Osteoblast (primary cell): ENCODE measurements around the gene PGA4. TPM values are rescaled to one million over a fixed set of nuclear protein-coding genes. Genes with fewer than 3 reads are reported as not detected.

Experiments
- DNase-seq: peaks from one replicate; pipeline ENCODE4 v3.0.0; 2011; ENCODE audit warnings: low spot score, mixed read lengths; ENCODE audit not compliant: insufficient read length; ENCODE audit errors: missing footprints
- H2AFZ ChIP-seq: 2 replicates; pipeline ENCODE4 v1.6.0; 2011; ENCODE audit warnings: mild to moderate bottlenecking, low read length
- H3K27ac ChIP-seq: 2 replicates; pipeline ENCODE4 v1.5.1; 2011; ENCODE audit warnings: mild to moderate bottlenecking, low read depth, low read length, moderate library complexity
- H3K27me3 ChIP-seq: 2 replicates; pipeline ENCODE4 v1.6.0; 2012; ENCODE audit warnings: mild to moderate bottlenecking, control low read depth, inconsistent platforms, low read length, moderate library complexity; ENCODE audit not compliant: insufficient read depth
- H3K36me3 ChIP-seq: 2 replicates; pipeline ENCODE4 v1.5.1; 2011; ENCODE audit warnings: mild to moderate bottlenecking, low read length, control low read depth, moderate library complexity; ENCODE audit not compliant: insufficient read depth
- H3K4me1 ChIP-seq: 2 replicates; pipeline ENCODE4 v1.5.1; 2011; ENCODE audit warnings: mild to moderate bottlenecking, low read length, control low read depth, moderate library complexity; ENCODE audit not compliant: insufficient read depth
- H3K4me2 ChIP-seq: 2 replicates; pipeline ENCODE4 v1.6.0; 2011; ENCODE audit warnings: mild to moderate bottlenecking, low read length; ENCODE audit not compliant: insufficient read depth
- H3K4me3 ChIP-seq: fragments of 200-600 bp; sonication (generic); 3 replicates; pipeline ENCODE4 v1.5.1; 2012; ENCODE audit warnings: mild to moderate bottlenecking, low read length, inconsistent platforms; ENCODE audit not compliant: insufficient read depth
- H3K79me2 ChIP-seq: 2 replicates; pipeline ENCODE4 v1.6.0; 2012; ENCODE audit warnings: mild to moderate bottlenecking, low read length, control low read depth, inconsistent platforms; ENCODE audit not compliant: insufficient read depth
- H3K9me3 ChIP-seq: 2 replicates; pipeline ENCODE4 v1.5.1; 2011; ENCODE audit warnings: low read depth, low read length, control low read depth
- H4K20me1 ChIP-seq: 2 replicates; pipeline ENCODE4 v1.6.0; 2012; ENCODE audit warnings: mild to moderate bottlenecking, low read length, control low read depth; ENCODE audit not compliant: insufficient read depth
- total RNA-seq: library from RNA; depleted of rRNA; stranded (reverse); fragments of >200 nt; gene quantifications from 2 replicates; pipeline ENCODE4 v1.2.3, GENCODE V29; 2012
- TF ChIP-seq, protein P1 (sequence below): IDR thresholded peaks from 2 replicates; pipeline ENCODE4 v1.5.1; 2011; ENCODE audit warnings: mild to moderate bottlenecking, low read depth, low read length, moderate library complexity; ENCODE audit errors: extremely low read depth

Gene PGA4
- total RNA-seq, 1 donor, result not detected

DNA sequence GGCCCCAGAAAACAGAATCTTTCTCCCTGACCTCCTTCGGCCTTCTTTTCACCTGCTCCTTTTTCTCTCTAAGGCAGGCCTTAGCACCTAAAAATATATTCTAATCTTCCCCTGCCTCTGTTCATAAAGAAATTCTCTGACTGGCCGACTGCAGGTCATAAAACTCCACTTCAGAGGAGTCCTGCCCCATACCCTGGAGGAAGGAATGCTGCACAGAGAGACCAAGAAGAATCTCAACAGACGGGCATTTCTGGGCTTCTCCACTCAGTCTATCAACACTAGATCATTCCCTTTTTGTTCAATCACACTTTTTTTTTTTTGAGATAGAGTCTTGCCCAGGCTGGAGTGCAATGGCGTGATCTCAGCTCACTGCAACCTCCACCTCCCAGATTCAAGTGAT, 38.5 kb upstream of the PGA4 start:
- H3K36me3 ChIP-seq, result no peaks in the 10 kb centered on the region
- H3K4me2 ChIP-seq, result no peak overlapping the region
- H2AFZ ChIP-seq, result no peak overlapping the region
- DNase-seq, result no peak
- H3K4me3 ChIP-seq, result no peak overlapping the region
- H3K4me1 ChIP-seq, result no peaks in the 10 kb centered on the region
- peaks cover 4% of the 10 kb centered on the region for H3K27me3 ChIP-seq
- TF ChIP-seq, protein P1, sequence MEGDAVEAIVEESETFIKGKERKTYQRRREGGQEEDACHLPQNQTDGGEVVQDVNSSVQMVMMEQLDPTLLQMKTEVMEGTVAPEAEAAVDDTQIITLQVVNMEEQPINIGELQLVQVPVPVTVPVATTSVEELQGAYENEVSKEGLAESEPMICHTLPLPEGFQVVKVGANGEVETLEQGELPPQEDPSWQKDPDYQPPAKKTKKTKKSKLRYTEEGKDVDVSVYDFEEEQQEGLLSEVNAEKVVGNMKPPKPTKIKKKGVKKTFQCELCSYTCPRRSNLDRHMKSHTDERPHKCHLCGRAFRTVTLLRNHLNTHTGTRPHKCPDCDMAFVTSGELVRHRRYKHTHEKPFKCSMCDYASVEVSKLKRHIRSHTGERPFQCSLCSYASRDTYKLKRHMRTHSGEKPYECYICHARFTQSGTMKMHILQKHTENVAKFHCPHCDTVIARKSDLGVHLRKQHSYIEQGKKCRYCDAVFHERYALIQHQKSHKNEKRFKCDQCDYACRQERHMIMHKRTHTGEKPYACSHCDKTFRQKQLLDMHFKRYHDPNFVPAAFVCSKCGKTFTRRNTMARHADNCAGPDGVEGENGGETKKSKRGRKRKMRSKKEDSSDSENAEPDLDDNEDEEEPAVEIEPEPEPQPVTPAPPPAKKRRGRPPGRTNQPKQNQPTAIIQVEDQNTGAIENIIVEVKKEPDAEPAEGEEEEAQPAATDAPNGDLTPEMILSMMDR, result no peak
- no peaks in the 10 kb centered on the region for H3K79me2 ChIP-seq
- no peak overlapping the region for H3K27ac ChIP-seq
- no peaks in the 10 kb centered on the region for H3K9me3 ChIP-seq
- H4K20me1 ChIP-seq, result no peaks in the 10 kb centered on the region

DNA sequence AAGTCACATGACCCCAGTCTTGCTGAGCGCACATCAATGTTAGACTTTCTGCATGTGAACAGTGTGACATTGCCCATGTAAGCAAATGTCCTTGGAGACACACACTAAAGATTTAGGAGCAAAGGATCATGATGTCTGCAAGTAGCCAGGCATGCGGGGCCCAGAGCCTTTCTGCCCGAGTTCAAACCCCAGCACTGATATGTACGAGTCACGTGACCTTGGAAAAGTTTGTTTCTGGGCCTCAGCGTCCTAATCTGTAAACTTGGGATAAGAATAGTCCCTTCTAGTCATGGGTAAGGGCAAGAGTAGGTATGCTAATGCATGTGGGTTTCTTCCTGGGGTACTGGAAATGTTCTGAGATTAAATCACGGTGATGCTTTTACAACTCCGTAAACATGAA, 35.6 kb upstream of the PGA4 start:
- peaks cover 7% of the 10 kb centered on the region for H3K27me3 ChIP-seq
- no peaks in the 10 kb centered on the region for H3K79me2 ChIP-seq
- H4K20me1 ChIP-seq, result no peaks in the 10 kb centered on the region
- TF ChIP-seq, protein P1, result no peak
- no peak overlapping the region for H2AFZ ChIP-seq
- H3K36me3 ChIP-seq, result no peaks in the 10 kb centered on the region
- H3K4me3 ChIP-seq, result no peak overlapping the region
- H3K27ac ChIP-seq, result no peak overlapping the region
- no peak for DNase-seq
- H3K9me3 ChIP-seq, result no peaks in the 10 kb centered on the region
- no peak overlapping the region for H3K4me2 ChIP-seq
- no peaks in the 10 kb centered on the region for H3K4me1 ChIP-seq

DNA sequence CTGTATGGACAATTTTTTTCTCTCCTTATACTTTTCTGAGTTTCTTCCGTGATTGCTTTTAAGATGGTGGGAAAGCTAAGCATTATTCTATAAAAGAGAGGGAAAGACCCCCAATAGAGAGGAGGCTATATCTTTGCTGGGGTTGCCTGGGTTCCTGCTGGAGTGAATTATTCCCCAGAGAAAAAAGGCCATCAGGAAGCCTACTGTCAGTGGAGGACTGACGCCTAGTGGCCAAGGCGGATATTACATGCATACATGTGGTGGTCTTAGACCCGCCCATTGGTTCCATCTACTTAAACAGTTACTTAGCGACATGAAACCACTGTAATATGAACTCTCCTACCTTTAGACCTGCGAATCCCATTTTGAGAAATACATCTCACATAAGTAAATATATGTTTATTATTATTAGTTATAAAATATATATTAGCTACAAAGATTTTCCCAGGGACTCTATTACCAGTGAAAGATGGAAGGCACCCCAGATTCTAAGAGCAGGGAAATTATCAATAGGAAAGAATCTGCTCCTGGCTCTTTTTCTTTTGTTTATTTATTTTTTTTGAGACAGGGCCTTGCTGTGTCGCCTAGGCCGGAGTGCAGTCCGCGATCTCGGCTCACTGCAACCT, 34.5 kb upstream of the PGA4 start:
- H3K4me2 ChIP-seq, result no peak overlapping the region
- no peaks in the 10 kb centered on the region for H3K9me3 ChIP-seq
- H2AFZ ChIP-seq, result no peak overlapping the region
- no peak overlapping the region for H3K4me3 ChIP-seq
- TF ChIP-seq, protein P1, result peak; percentile 95
- H3K4me1 ChIP-seq, result no peaks in the 10 kb centered on the region
- DNase-seq, result peak; percentile 89
- no peak overlapping the region for H3K27ac ChIP-seq
- peaks cover 8% of the 10 kb centered on the region for H3K27me3 ChIP-seq
- H4K20me1 ChIP-seq, result no peaks in the 10 kb centered on the region
- no peaks in the 10 kb centered on the region for H3K36me3 ChIP-seq
- no peaks in the 10 kb centered on the region for H3K79me2 ChIP-seq

DNA sequence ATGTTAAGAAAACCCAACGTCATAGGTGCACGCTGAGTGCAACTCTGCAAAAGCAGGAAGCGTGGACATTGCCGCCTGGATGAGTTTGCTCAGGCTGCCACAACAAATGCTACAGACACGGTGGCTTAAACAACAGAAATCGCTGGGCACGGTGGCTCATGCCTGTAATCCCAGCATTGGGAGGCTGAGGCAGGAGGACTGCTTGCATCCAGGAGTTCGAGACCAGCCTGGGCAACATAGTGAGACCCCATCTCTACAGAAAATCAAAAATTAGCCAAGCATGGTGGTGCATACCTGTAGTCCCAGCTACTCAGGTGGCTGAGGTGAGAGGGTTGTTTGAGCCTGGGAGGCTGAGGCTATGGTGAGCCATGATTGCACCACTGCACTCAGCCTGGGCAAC, 32.2 kb upstream of the PGA4 start:
- no peaks in the 10 kb centered on the region for H3K36me3 ChIP-seq
- DNase-seq, result no peak
- no peaks in the 10 kb centered on the region for H4K20me1 ChIP-seq
- no peak overlapping the region for H2AFZ ChIP-seq
- no peaks in the 10 kb centered on the region for H3K4me1 ChIP-seq
- no peak overlapping the region for H3K27ac ChIP-seq
- no peak overlapping the region for H3K4me3 ChIP-seq
- H3K27me3 ChIP-seq, result peaks cover 10% of the 10 kb centered on the region
- no peak overlapping the region for H3K4me2 ChIP-seq
- TF ChIP-seq, protein P1, result no peak
- H3K79me2 ChIP-seq, result no peaks in the 10 kb centered on the region
- no peaks in the 10 kb centered on the region for H3K9me3 ChIP-seq
